HG02840 (cell line): ENCODE results near the gene PRR20G.
"Not testable (repeated sequence)": the region's sequence is repeated elsewhere in the genome, so short reads cannot be mapped to it uniquely, and the experiment has no call there.

Experiments
- ATAC-seq: cut with Tn5 transposase; IDR thresholded peaks from one replicate; pipeline ENCODE4 v1.9.1; 2021; ENCODE audit warnings: mild to moderate bottlenecking, moderate library complexity, moderate number of reproducible peaks; ENCODE audit not compliant: unreplicated experiment, low FRiP score

PRR20G gene

GRCh38 chr3:127287840-127288239, at the start of gene PRR20G:
Gene PRR20G (minus strand): TSS chr3:127288046. CDS start chr3:127287365, 681 bp downstream.
- no peak for ATAC-seq

DNA sequence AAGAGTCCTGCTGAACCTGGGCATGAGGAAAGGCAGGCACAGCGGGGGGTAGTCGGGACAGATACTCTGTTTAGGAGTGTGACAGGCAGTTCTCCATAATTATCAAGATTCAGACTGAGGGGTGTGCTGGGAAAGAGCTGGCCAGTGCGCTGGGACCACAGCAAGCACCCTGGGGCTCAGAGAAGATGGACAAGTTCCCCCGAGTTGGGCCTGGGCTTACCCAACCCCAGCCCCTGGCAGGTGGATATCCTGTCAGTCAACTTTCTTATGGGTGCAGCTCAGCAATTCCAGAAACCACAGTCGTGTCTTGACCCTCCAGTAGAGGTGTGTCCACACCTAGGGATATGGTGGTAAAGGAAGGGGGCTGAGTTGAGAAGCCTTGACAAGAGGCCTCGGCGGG, 49.2 kb upstream of the PRR20G start:
- no peak for ATAC-seq

DNA sequence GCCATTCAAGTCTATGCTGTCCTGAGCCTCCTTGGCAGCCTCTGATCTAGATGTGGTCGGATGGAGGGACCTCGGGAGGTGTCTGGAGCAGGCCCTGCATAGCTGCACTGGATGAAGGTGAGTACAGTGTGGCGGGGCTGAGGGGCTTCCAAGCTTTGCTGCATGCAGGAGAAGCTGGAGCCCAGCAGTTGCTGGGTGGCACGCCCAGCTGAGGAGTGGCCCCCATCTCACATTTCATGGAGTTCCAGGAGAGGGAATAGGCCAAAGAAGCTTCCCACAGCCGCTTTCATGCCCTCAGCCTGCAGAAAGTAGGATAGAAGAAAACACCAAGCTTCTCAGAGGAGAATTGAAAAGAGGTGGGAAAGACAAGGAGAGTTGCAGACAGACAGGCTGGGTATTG, 48.3 kb upstream of the PRR20G start:
- ATAC-seq = no peak

DNA sequence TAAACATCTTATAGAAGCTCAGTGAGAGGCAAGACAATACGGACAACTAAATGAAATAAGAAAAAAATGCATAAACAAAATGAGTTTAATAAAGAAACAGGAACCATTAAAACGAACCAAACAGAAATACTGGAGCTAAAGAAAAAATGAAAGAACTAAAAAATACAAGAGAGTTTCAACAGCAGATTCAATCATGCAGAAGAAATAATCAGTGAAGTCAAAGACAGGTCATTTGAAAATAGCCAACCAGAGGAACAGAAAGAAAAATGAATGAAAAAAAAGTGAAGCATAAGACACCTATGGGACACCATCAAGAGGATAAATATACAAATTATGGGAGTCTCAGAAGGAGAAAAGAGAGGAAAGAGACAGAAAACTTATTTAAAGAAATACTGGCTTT, 42.5 kb upstream of the PRR20G start:
- no peak for ATAC-seq

- no peak for ATAC-seq
These were observed 41.9 kb upstream of the PRR20G start for GRCh38 chr3:127329631-127330285.

GRCh38 chr3:127328421-127328820, 40.6 kb upstream of the PRR20G start:
- no peak for ATAC-seq

DNA sequence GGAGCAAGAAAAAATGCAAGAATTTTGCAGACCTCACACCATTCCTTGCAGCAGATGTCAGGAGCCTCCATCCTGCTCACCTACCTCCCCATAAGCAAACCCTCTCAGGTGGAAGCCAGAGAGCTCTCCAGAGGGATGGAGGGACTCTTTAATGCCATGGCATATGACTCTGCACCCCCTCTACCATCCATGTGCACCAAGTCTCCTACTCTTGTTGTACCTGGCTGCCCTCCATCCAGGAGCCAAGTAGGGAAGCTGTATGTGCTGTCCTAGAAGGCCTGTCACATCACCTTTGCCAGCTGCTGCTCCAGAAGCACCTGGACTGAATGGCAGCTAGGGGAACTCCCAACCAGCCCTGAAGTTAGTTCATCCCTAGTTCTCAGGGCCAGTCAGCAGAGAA, 38.5 kb upstream of the PRR20G start:
- ATAC-seq = no peak

DNA sequence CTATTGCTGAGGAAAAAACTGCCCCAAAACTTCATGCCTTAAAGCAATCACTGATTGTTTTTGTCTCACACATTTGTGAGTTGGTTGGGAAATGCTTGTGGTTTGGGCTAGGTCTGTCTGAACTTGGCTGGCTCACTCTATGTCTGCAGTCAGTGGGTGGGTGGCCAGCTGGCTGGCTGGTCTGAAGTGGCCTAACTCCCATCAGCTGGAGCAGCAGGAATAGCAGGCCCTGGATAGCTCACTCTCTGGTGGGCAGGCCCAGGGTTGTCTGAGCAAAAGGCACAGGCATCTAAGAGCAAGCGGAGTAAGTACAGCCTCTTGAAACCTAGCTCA, 37.7 kb upstream of the PRR20G start:
- ATAC-seq = no peak

DNA sequence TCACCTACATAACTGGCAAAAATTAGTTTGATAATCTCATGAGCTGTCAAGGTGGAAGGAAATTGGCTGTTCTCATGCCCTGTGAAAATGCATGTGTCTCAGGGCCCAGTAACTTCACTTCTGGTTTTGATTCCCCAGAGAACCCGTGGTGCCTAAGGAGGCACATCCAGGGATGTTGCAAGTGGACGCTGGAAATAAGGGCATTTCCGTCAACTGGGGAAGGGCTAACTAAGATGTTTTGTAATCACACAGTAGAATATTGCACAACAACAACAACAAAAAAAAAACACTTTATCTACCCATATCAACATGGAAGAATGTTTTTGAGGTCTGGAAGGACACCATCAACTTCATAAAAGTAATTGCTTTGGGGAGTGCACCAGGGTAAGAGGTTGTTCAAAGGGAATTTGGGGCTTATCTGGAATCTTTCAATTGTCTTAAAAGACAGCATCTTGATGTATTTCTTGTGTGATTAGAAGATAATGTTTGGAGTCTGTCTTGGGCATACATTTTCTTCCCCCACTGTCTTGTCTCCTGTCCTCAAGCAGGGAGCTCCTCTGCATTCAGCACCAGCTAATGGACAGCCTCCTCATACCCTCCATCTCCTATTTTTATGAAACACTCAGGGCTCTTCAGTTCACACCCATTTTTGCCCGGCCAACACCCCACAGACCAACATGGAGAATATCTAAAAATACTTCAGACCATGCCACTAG, 37.2 kb upstream of the PRR20G start:
- no peak for ATAC-seq

DNA sequence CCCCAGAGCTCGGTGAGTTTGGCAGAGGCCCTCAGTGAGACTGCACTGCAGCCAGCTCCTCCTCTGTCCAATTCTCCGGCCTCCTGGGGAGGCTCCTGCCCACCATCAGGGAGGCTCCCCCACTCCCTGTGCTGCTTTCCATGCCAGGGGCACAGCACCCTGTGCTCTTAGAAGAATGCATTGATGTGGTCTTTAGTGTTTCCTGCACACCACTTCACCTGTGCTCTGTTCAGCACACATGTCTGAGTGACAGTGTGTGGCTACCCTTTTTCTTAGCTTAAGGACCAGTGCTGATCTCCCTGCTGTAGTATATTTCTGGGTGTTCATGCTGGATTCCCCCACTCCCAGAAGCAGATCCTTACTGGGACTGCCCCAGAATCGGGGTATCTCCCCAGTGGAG, 36.2 kb upstream of the PRR20G start:
- ATAC-seq = no peak

GRCh38 chr3:127323581-127323980, 35.7 kb upstream of the PRR20G start:
- ATAC-seq = no peak

DNA sequence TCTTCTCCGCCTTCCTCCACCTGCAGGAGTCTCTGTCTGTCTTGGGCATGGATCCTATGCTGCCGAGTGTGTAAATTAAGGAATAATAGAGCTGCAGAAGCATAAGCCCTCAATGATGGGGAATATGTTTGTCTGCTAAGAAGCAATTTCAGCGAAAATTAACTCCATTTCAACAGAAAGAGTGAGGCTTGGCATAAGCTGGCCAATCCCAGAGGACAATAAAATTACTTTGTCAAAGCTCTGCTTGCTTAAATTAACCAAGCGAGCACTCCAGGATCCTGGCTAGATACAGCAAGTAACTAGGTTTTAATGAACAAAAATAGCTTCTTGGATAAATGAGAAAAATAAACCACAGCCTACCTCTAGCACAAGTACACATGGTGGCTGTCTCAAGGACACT, 33.5 kb upstream of the PRR20G start:
- no peak for ATAC-seq

GRCh38 chr3:127320529-127321121, 32.8 kb upstream of the PRR20G start:
- ATAC-seq = no peak

DNA sequence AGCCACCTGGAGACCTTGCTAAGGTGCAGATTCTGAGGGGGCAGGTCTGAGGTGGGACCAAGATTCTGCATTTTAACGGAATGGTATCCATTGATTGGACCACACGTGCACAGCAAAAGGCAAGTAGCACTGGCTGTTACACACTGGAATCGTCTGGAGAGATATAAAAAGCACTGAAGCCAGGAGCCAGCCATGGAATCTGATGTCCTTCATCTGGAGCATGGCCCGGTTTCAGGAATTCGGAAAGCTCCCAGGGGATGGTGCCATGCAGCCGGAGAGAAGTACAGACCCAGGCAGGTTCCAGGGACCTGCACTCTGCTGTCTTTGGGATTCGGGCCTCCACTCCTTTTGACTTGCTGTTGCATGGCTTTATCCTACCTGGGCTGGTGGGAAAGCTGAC, 28.8 kb upstream of the PRR20G start:
- ATAC-seq = no peak

DNA sequence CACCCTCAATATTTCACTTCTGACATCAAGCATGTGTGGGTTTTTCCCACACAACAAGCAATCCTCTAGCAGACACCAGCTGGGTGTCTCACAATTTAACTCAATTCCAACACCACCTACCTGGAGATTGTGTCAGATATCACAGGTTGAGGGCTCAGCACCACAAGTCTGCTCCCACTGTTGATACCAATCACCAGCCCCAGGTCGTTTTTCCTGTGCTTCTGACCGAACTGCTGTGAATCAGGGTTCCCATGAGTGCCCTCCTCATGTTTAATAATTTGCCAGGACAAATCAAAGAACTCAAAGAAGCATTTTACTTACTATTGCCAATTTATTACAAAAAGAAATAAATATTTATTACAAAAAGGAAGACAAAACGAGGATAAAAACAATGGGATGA, 25.0 kb upstream of the PRR20G start:
- ATAC-seq = no peak

- not testable (repeated sequence) for ATAC-seq
These were observed 21.0 kb upstream of the PRR20G start for GRCh38 chr3:127308821-127309220.

DNA sequence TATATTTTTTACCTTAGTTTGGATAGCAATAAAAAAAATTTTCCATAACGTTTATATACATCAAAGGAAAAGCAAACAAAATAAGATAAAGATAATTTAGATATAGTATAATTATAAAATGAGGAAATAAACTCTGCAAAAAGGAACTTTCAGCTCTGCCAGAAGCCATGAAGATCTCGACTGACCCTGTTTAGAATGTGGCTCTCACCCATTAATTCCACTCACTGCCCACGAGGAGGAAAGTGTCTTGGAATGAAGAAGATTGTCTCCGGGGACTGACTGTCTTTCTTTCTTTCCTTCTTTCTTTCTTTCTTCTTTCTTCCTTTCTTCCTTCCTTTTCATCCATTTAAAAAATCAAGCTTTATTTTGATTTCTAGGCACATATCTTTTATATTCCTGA, 20.1 kb upstream of the PRR20G start:
- no peak for ATAC-seq

DNA sequence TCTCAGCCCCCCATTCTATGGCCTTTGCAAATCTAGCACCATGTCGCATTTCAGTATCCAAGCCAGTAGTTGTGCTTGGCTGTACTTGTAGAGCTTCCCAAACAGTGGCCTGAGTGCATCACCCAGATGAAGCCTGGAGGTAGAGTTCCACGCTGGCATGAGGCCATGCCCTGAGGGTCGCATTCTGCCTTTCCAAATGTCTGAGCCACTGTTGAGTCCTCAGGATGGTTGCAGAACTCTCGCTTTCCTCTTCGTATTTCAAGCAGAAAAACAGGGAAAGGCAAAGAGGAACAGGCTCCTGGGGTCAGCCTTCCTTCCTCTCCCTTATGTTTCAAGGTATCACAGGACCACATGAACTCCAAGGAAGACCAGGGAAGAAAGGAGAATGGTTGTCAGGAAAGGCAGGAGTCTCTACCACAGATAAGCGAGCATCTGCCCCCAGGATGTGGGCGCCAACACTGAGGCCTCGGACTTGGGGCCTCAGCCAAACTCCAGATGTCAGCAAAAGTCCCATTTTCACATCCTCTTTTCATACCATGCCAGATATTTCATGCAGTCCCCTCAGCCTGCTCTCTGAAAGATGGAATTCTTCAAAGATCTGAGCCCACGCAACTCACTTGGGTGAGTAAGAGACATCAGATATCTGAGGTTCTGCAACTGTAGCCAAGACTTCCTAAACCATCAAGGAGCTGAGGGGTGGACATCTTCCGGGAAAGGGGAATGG, 19.4 kb upstream of the PRR20G start:
- no peak for ATAC-seq

DNA sequence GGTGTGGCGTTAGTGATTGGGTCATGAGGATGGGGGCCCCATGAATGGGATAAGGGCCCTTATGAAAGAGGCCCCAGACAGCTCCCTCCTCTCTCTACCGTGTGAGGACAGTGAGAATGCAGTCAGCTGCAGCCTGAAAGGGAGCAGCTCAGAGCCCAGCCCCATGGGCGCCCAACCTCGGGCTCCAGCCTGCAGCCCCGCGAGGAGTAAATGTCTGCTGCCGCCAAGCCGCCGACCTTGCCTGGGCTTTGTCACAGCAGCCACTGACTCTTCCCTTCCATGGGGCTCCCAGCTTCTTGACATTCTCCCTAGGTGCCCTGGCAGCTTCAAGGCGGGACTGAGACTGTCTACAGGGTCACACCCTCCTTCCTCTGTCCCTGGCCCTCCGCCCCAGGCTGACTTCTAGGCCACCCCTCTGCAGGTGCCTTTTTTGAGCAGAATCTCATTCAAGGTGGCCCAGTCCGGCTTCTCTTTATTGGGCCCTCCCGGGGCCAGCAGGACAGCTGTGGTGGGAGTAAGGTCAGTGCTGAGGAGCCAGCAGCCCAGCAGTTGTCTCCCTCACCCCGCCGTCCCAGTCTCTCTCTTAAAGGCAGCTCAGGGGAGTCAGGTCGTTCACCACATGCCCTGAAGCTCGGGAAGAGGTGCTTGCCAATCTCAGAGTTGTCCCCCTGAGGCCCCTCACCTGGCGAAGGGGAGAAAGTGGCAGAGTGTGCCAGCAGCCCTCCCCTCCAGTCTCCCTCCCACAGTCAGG, 18.7 kb upstream of the PRR20G start:
- no peak for ATAC-seq

GRCh38 chr3:127305499-127306060, 17.7 kb upstream of the PRR20G start:
- ATAC-seq = no peak
